Activated naive CD8-positive, alpha-beta T cell treated with anti-CD3 and anti-CD28 coated beads, Interleukin-2, amount 10 ng/mL, durations not matched to agents 7 days and 5 days (primary cell): Measurements from ENCODE around the gene ANKS1B. TPM values are rescaled to one million over a fixed set of nuclear protein-coding genes. Genes with fewer than 3 reads are reported as not detected.

Experiments
- ATAC-seq: fragments of 150-1000 bp; cut with Tn5 transposase; one replicate; pipeline ENCODE4 v1.10.0; 2021; ENCODE audit warnings: low read depth, moderate library complexity
- POLR2A ChIA-PET: fragments of 350-600 bp; sonication (Branson Sonifier 250); formaldehyde crosslinking; loops from one replicate; lab custom pipeline; 2021; ENCODE audit warnings: antibody characterized with exemption; lab: Charles Lee
- DNase-seq: peaks from one replicate; pipeline ENCODE4 v3.0.0; 2021
- H3K27ac Mint-ChIP-seq: one replicate; pipeline ENCODE4 v1.8.0; 2022; ENCODE audit warnings: mild to moderate bottlenecking, mixed read lengths
- H3K27me3 Mint-ChIP-seq: one replicate; pipeline ENCODE4 v1.8.0; 2022; ENCODE audit warnings: mild to moderate bottlenecking, moderate library complexity, mixed read lengths
- H3K36me3 Mint-ChIP-seq: one replicate; pipeline ENCODE4 v1.8.0; 2021; ENCODE audit warnings: mild to moderate bottlenecking, mixed read lengths
- H3K4me1 Mint-ChIP-seq: one replicate; pipeline ENCODE4 v1.8.0; 2021; ENCODE audit warnings: mixed read lengths
- H3K4me3 Mint-ChIP-seq: one replicate; pipeline ENCODE4 v1.8.0; 2022; ENCODE audit warnings: mild to moderate bottlenecking, moderate library complexity, mixed read lengths
- H3K9me3 Mint-ChIP-seq: one replicate; pipeline ENCODE4 v1.8.0; 2021; ENCODE audit warnings: mixed read lengths
- total RNA-seq, 2 experiments: library from RNA; stranded (reverse); gene quantifications; one replicate each; pipeline ENCODE4 v1.2.3, GENCODE V29; 2021

ANKS1B gene
- total RNA-seq, 2 experiments from 2014 or later, result not detected

DNA sequence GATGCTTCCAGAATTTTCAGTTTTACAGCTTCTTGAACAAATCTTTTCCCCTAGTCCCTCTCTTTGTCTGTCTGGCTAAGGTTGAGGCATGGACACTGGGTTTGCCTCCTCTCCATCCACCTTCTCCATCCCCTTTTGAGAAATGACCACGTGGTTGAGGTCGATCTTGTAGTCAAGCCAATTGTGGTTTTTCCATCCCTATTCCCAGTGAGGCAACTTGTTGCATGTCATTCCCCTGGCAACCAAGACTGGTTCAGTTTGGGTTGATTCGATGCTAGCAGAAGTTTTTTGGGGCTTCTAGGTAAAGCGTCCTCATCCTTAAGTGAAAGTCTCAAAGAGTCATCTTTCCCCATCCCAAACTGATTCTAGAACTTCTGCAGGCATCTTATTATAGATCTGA is 1038.9 kb downstream of the ANKS1B start:
- H3K27ac Mint-ChIP-seq, result no peak overlapping the region
- no peaks in the 10 kb centered on the region for H3K27me3 Mint-ChIP-seq
- no peaks in the 10 kb centered on the region for H3K36me3 Mint-ChIP-seq
- no peaks in the 10 kb centered on the region for H3K9me3 Mint-ChIP-seq
- ATAC-seq (no peak), DNase-seq (no peak)
- POLR2A ChIA-PET, result no interaction called here
- H3K4me1 Mint-ChIP-seq, result no peaks in the 10 kb centered on the region
- H3K4me3 Mint-ChIP-seq, result no peak overlapping the region

DNA sequence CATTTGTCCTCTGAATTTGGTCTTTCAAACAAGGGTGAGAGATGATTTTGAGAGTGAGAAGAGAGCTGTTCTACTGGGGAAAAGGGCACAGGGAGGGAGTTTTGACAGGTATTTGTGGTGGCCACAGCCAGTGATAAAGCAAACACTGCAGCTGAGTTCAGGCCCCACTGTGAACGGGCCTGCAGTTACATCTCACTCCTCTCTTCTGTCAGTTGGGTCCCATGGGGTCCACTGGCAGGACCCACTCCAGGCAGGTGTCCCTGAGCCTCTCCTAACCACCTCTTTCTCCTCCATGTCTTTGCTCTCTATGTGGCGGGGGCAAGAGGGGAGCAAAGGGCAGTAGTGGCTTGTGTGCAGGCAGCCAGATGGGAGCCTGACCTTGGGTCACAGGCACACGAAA is 1044.8 kb downstream of the ANKS1B start:
- no peaks in the 10 kb centered on the region for H3K36me3 Mint-ChIP-seq
- DNase-seq (no peak), ATAC-seq (no peak)
- H3K4me1 Mint-ChIP-seq, result no peaks in the 10 kb centered on the region
- H3K4me3 Mint-ChIP-seq, result no peak overlapping the region
- H3K27ac Mint-ChIP-seq, result no peak overlapping the region
- POLR2A ChIA-PET, result no interaction called here
- H3K27me3 Mint-ChIP-seq, result no peaks in the 10 kb centered on the region
- H3K9me3 Mint-ChIP-seq, result no peaks in the 10 kb centered on the region

DNA sequence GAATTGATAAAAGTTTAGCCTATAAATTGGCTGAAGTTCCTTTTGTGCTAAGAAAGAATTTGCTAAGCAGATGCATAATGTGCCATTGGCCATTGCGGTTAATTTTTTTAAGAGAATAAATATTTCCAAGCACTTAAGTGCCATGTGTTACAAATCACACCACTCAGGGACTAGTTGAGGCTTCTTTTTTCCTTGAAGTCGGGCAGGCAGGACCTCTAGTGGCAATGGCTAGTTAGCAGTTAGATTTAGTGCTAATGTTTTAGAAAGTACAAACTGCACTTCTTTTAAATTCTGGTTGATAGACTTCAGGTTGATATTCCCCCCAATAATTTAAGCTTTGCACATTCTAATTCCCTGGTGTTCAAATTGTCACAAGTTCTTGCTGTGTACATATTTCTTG is 1045.4 kb downstream of the ANKS1B start:
- Mint-ChIP-seq H3K27ac (no peak overlapping the region), H3K9me3 (no peaks in the 10 kb centered on the region), H3K4me3 (no peak overlapping the region), H3K27me3 (no peaks in the 10 kb centered on the region), H3K36me3 (no peaks in the 10 kb centered on the region), H3K4me1 (no peaks in the 10 kb centered on the region)
- POLR2A ChIA-PET, result no interaction called here
- ATAC-seq (no peak), DNase-seq (no peak)

DNA sequence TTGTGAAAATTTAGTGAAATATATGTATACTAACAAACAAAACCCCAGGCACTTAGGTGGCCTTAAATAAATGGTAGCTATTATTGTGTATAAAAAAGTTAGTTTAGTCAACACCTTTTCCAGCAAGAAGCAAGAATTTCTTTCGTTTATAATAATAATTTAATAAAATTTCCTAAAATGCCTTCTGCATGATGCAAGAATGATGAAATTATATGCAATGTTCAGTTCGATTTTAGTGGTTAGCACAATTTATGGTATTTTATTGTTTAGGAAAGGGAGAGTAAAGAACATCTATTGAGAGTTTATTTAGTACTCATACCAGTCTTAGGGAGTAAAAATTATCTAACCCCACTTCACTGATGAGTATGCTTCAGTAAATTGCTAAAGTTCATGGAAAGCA is 1048.9 kb downstream of the ANKS1B start:
- ATAC-seq (no peak), DNase-seq (no peak)
- H3K36me3 Mint-ChIP-seq, result no peaks in the 10 kb centered on the region
- H3K27me3 Mint-ChIP-seq, result no peaks in the 10 kb centered on the region
- H3K9me3 Mint-ChIP-seq, result no peaks in the 10 kb centered on the region
- H3K27ac Mint-ChIP-seq, result no peak overlapping the region
- H3K4me3 Mint-ChIP-seq, result no peak overlapping the region
- H3K4me1 Mint-ChIP-seq, result no peaks in the 10 kb centered on the region
- POLR2A ChIA-PET, result no interaction called here

DNA sequence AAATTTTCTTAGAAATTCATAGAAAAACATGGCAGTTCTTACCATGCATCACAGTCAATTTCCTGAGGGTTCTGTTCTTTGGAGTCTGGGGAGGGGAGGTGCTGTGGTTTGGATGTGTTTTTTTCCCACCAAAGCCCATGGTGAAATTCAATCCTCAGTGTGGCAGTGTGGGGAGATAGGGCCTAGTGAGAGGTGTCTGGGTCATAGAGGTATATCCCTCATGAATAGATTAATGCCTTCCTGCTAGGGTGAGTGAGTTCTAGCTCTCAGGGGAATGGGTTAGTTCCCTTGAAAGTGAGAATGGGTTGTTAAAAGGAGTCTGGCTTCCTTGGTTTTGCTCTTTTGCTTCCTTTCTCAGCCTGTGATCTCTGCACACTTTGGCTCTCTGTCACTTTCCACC is 1061.9 kb downstream of the ANKS1B start:
- Mint-ChIP-seq H3K36me3 (no peaks in the 10 kb centered on the region), H3K4me3 (no peak overlapping the region)
- POLR2A ChIA-PET, result no interaction called here

DNA sequence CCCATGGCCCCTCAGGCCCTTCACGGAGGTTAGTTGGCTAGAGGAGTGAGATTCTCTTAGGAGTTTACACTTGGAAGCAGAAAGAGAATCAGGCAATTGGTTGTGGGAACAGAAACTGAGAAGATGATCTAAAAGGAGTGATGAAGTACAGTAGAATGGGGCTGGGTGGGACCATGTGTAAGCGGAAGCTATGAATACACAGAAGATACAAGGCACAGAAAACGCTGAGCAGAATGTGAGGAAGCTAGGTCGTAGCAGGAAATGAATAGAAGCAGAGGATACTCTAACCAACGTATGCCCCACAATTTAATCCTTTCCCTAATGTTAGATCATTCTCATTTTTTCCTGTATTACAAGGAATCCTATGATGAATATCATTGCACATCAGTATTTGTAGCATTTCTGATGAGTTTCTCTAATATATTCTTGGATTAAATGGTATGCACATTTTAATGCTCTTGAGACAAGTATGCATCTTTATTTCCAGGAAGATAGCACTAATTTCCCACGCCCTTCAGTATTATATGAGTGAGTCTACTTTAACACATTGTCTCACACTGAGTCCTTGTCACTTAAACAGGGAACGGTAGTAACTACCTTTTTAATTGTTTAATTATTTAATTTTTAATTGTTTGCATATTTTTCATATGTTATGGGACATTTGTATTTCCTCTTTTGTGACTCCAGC is 1066.4 kb downstream of the ANKS1B start:
- Mint-ChIP-seq H3K9me3 (no peaks in the 10 kb centered on the region), H3K4me3 (no peak overlapping the region), H3K36me3 (no peaks in the 10 kb centered on the region), H3K27ac (no peak overlapping the region), H3K27me3 (peaks cover 1% of the 10 kb centered on the region), H3K4me1 (no peaks in the 10 kb centered on the region)
- no peak for ATAC-seq
- DNase-seq, result no peak
- POLR2A ChIA-PET, result no interaction called here

More for the DNA sequence above, 1061.9 kb downstream of the ANKS1B start:
- Mint-ChIP-seq H3K9me3 (no peaks in the 10 kb centered on the region), H3K27me3 (no peaks in the 10 kb centered on the region), H3K4me1 (no peaks in the 10 kb centered on the region), H3K27ac (no peak overlapping the region)
- no peak for DNase-seq
- ATAC-seq, result no peak

DNA sequence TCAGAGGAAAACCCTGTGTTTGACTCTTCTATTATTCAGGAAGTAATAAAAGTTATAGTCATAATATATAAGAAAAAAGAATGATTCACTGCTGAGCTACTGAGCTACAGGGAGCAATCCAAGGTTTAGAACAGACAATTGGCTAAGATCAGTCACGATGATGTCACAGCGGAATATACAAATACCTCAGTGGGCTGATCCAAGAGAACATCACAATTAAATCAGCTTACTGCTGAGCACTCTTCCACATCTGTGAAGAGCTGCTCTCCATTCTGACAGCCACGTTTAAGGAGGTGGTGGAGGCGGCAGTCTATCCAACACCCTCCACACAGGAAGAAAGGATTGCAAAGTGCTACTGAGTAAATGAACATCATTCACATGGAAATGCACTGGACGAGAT is 1068.6 kb downstream of the ANKS1B start:
- Mint-ChIP-seq H3K36me3 (no peaks in the 10 kb centered on the region), H3K27ac (no peak overlapping the region)
- no peak for ATAC-seq

DNA sequence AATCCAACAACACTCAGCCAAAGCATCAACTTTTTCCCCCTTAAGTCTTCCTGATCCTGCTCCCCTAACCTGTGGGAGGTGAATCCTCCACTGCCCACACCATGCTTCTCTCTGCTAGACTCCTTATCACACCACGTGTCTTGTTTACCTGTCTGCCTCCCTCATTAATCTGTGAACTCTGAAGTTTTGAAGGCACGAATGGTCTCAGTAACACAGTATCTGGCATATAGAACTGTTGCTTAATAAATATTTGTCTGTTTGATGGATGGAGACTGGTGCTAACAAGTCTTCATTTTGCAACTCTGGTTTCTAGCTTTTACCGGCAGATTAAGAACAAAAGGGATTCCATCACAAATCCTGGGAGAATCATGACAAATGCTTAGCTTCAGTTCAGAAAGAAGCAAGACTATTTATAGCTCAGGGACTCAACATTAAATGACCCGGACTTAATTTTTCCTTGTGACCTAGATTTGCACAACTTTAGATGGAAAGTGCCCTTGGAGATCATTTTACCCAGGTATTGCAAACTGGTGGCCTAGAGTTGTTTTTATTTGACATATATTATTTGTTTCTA is 1072.2 kb downstream of the ANKS1B start:
- Mint-ChIP-seq H3K27me3 (peaks cover 3% of the 10 kb centered on the region), H3K27ac (no peak overlapping the region), H3K36me3 (no peaks in the 10 kb centered on the region), H3K4me1 (no peaks in the 10 kb centered on the region), H3K4me3 (no peak overlapping the region), H3K9me3 (no peaks in the 10 kb centered on the region)
- POLR2A ChIA-PET, result no interaction called here
- ATAC-seq, result no peak
- no peak for DNase-seq

More for the DNA sequence above, 1068.6 kb downstream of the ANKS1B start:
- Mint-ChIP-seq H3K27me3 (peaks cover 1% of the 10 kb centered on the region), H3K9me3 (no peaks in the 10 kb centered on the region), H3K4me3 (no peak overlapping the region), H3K4me1 (no peaks in the 10 kb centered on the region)
- POLR2A ChIA-PET, result no interaction called here
- DNase-seq, result no peak

DNA sequence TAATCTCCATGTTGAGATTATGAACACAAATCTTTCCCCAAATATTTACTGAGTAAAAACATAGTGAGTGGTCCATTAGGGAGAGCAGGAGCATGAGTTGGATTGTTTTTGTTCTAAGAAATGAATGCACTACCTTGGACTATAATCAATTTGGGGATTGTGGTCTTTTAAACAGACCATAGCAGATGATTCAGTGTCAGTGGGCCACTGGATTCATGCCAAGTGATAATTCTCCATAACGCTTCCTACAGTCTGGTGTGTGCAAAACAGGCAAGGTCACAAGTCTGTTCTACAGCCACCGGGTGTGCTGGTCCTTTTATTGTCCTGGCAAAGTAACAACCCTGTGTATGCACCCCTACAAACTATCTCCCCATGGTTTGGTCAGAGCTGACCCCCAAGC is 1073.3 kb downstream of the ANKS1B start:
- DNase-seq, result no peak
- H3K36me3 Mint-ChIP-seq, result no peaks in the 10 kb centered on the region
- no peaks in the 10 kb centered on the region for H3K4me1 Mint-ChIP-seq
- no peak for ATAC-seq
- no peak overlapping the region for H3K4me3 Mint-ChIP-seq
- H3K27ac Mint-ChIP-seq, result no peak overlapping the region
- H3K9me3 Mint-ChIP-seq, result no peaks in the 10 kb centered on the region
- H3K27me3 Mint-ChIP-seq, result peaks cover 2% of the 10 kb centered on the region
- POLR2A ChIA-PET, result no interaction called here

DNA sequence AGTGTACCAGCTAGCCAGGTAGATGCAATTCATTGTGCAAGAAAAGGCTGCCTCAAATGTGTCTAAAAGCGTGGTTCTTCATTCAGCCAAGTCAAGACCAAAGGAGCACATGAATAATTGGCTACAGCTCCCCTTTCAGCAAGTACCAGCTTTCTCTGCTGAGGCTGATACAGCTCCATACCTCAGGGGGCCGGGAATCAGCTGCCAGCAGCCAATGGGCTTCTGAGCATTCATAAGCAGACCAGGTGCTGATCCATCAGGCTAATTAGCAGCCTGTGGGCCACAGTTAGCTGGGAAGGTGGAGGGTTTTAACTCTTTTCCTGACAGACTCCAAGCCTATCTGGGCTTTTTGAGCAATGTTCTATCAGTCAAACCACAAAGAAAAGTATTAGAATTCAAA is 1075.0 kb downstream of the ANKS1B start:
- Mint-ChIP-seq H3K27ac (no peak overlapping the region), H3K4me3 (no peak overlapping the region)

DNA sequence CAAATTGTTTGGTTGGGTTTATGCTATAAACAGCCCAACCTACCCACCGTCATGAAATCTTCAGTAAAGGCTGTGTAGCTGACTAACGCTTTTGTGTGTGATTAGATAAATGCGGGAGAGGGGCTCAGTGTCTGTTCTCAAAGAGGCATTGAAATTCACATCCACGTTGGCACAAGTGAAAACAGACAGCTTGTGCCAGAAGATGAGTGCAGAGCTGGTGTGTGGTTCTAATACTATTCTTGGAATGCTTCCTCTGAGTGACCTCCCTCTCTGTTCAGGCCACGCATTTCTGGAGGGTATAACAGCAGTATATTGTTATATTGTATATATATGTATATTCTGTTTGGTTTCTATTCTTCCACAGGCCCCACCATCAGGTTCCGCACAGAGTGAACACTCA is 1075.9 kb downstream of the ANKS1B start:
- H3K27ac Mint-ChIP-seq, result no peak overlapping the region
- H3K9me3 Mint-ChIP-seq, result no peaks in the 10 kb centered on the region
- DNase-seq (no peak), ATAC-seq (no peak)
- POLR2A ChIA-PET, result no interaction called here
- H3K4me1 Mint-ChIP-seq, result no peaks in the 10 kb centered on the region
- H3K36me3 Mint-ChIP-seq, result no peaks in the 10 kb centered on the region
- peaks cover 2% of the 10 kb centered on the region for H3K27me3 Mint-ChIP-seq
- no peak overlapping the region for H3K4me3 Mint-ChIP-seq

More for the DNA sequence above, 1075.0 kb downstream of the ANKS1B start:
- Mint-ChIP-seq H3K27me3 (peaks cover 2% of the 10 kb centered on the region), H3K4me1 (no peaks in the 10 kb centered on the region), H3K9me3 (no peaks in the 10 kb centered on the region), H3K36me3 (no peaks in the 10 kb centered on the region)
- no peak for DNase-seq
- POLR2A ChIA-PET, result no interaction called here
- no peak for ATAC-seq

DNA sequence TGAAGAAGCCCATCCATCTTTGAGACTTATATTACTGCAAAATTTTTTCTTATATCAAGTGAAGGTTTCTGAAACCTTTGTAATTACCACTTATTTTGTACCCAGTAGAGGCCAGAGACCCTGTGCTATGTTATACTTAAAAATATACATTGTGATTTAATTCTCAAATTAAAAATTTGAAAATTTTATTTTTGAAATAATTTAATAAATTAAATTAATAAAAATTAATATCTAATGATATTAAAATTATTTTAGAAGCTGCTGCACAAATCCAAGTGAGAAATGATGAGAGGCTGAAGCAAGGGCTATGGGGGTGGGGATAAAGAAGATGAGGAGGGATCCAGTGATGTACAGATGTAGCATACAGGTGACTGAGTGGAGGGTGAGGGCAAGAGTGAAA is 1080.9 kb downstream of the ANKS1B start:
- Mint-ChIP-seq H3K27ac (no peak overlapping the region), H3K9me3 (no peaks in the 10 kb centered on the region), H3K4me1 (no peaks in the 10 kb centered on the region), H3K4me3 (no peak overlapping the region), H3K27me3 (peaks cover 2% of the 10 kb centered on the region), H3K36me3 (no peaks in the 10 kb centered on the region)
- DNase-seq (no peak), ATAC-seq (no peak)
- POLR2A ChIA-PET, result no interaction called here

DNA sequence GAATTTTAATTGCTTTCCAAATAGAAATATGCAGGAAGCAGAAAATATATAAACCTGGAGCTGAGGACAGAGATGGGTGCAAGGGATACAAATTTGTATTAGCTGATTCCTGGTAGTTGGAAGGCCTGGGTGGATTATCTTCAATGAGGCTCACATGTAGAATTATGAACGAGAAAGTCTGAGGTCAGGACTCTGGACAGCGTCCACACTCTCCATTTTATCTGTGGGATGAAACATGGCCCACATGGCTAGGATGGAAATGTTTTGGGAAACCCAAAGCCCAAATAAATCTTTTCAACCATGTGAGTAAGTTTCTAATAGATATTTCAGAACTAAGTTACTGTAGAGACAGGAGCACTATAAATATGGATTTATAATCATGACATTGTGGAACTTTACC is 1083.5 kb downstream of the ANKS1B start:
- Mint-ChIP-seq H3K27me3 (peaks cover 16% of the 10 kb centered on the region), H3K27ac (no peak overlapping the region), H3K4me1 (no peaks in the 10 kb centered on the region), H3K9me3 (no peaks in the 10 kb centered on the region), H3K36me3 (no peaks in the 10 kb centered on the region), H3K4me3 (no peak overlapping the region)
- POLR2A ChIA-PET, result no interaction called here
- no peak for ATAC-seq
- DNase-seq, result no peak

DNA sequence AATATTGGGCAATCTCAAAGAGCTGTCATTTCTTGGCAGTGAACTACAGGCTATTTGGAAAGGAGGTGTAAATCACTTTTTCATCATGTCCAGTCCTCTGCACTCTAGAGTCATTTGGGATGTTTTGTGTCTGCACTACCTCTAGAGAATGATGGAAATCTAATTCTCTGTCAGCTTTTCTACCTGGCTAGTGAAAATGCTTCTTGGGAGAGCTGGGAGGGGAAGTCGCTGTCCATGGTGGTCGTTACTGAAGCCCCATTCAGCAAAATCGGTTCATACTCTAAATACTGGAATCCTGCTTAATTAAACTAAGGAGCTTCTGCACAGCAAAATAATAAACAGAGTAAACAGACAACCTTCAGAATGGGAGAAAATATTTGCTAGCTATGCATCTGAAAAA is 1087.8 kb downstream of the ANKS1B start:
- Mint-ChIP-seq H3K9me3 (no peaks in the 10 kb centered on the region), H3K36me3 (no peaks in the 10 kb centered on the region), H3K4me3 (no peak overlapping the region), H3K27ac (no peak overlapping the region), H3K4me1 (no peaks in the 10 kb centered on the region), H3K27me3 (peaks cover 44% of the 10 kb centered on the region)
- ATAC-seq, result no peak
- POLR2A ChIA-PET, result no interaction called here
- DNase-seq, result no peak
